Pancreas (tissue), 10 donors: Measurements from ENCODE around the gene ARHGAP33. TPM values are rescaled to one million over a fixed set of nuclear protein-coding genes. Genes with fewer than 3 reads are reported as not detected.

ENCODE experiments used
- ATAC-seq, 4 donors: fragments of 200-7000 bp; cut with Tn5 transposase; one replicate each; pipeline versions ENCODE4 v1.8.0 to v1.9.1; 2020; ENCODE audit warnings: mild to moderate bottlenecking in 4 of 4, moderate library complexity in 4 of 4
- DNase-seq, 6 donors: peaks; one replicate each; pipeline ENCODE4 v3.0.0-alpha.2; 2020
- FAIRE-seq: peaks from 2 replicates; lab custom pipeline; 2012; peaks lifted over from hg19 to GRCh38; lab: Jason Lieb, UNC
- H3K27ac ChIP-seq, 4 donors: fragments of 200-600 bp; sonication (generic); 1 replicate in 3 of 4; 2 replicates in 1 of 4; pipeline versions ENCODE4 v1.5.0 to v1.8.0; 2020
- H3K27me3 ChIP-seq, 4 donors: fragments of 200-600 bp; one replicate each; pipeline ENCODE4 v1.8.0; 2021
- H3K36me3 ChIP-seq, 3 donors: fragments of 200-600 bp; sonication (generic) in 1 of 3; one replicate each; pipeline versions ENCODE4 v1.5.0 to v1.8.0; 2020 to 2021
- H3K4me1 ChIP-seq, 3 donors: fragments of 200-600 bp; one replicate each; pipeline ENCODE4 v1.8.0; 2021
- H3K4me3 ChIP-seq, 4 donors: fragments of 200-600 bp; sonication (generic) in 2 of 4; one replicate each; pipeline versions ENCODE4 v1.5.0 to v1.8.0; 2020 to 2021
- H3K9me3 ChIP-seq, 4 donors: fragments of 200-600 bp; one replicate each; pipeline ENCODE4 v1.8.0; 2021
- CTCF ChIP-seq, 4 donors: fragments of 200-600 bp; sonication (generic) in 3 of 4; IDR thresholded peaks; one replicate each; pipeline versions ENCODE4 v1.5.0 to v1.8.0; 2021; ENCODE audit warnings: antibody characterized with exemption in 4 of 4
- WGBS, 2 donors: extraction: QIAGEN DNeasy Blood & Tissue Kit; methylation state at CpG; one replicate each; pipeline ENCODE4 v1.1.7; 2013; 5-methylcytosine and 5-hydroxymethylcytosine counted together
- intact Hi-C, 3 donors: fragments of 100-400 bp; cut with DNase I; formaldehyde crosslinking; loops; one replicate each; pipeline versions ENCODE4 v1.11.1 to v1.14.2; 2022
- polyA plus RNA-seq, 2 donors: library from polyadenylated mRNA; stranded (reverse); fragments of 200-250 nt; gene quantifications; one replicate each; pipeline ENCODE4 v1.2.3, GENCODE V29; 2013
- total RNA-seq, 6 donors: library from RNA; stranded (reverse); fragmentation: NEBNext Ultra II Directional in 4 of 6; extraction: Animal tissue kit (Norgen Biotek cat#: 25700) in 4 of 6; gene quantifications; one replicate each; pipeline versions ENCODE4 v1.2.1 to v1.2.4, GENCODE V29; 2021 to 2023
- donor health status: healthy with polysubstance abuse.
- donor health status: DM: no; HTN: no; CAD: no; lungs with moderate emphysema.
- donor health status: DM: no; HTN: no; CAD: no.
- donor health status: control.
- donor health status: control.
- donor health status: Bipolar disorder and iron deficiency.
- donor health status: DM: yes; HTN: yes; CAD: no.
- donor health status: DM: no; HTN: no; CAD: no.
- donor health status: DM: no; HTN: no; CAD: no.
- donor health status: DM: yes; HTN: yes; CAD: no.

Gene ARHGAP33
- total RNA-seq: 10 to 100 TPM in 2 of 6 donors, 1 to 10 TPM in 4; 2.7 to 13.9 (median 8.0) TPM
- 10 to 100 TPM; 23.8 to 39.6 TPM for polyA plus RNA-seq

GRCh38 chr19:35775298-35776101, at the start of gene ARHGAP33:
TSS of gene ARHGAP33 (plus strand) at chr19:35775564. CDS start at chr19:35775659, 95 bp downstream.
- Histone ChIP-seq H3K27ac (no peak within 1 kb of the TSS), H3K4me1 (no peaks in the 10 kb centered on the region), H3K4me3 (peak within 1 kb of the TSS; percentile 70 to 95 (median 76)), H3K27me3 (no peaks in the 10 kb centered on the region), H3K36me3 (no peaks in the 10 kb centered on the region), H3K9me3 (no peaks in the 10 kb centered on the region)
- WGBS, 2 donors: 0 to 1% methylated on average over 29 to 82 of the region's 82 CpGs
- peak; percentile 20 for FAIRE-seq
- no peak for TF ChIP-seq CTCF (IDR thresholded peaks at IDR 0.05)
- intact Hi-C loops: no loop called here
- ATAC-seq: peak; percentile 99 to 100 (median 99)
- DNase-seq: peak; percentile 99 to 100 (median 100)

GRCh38 chr19:35727053-35727955, 48.1 kb upstream of the ARHGAP33 start:
- Histone ChIP-seq H3K27ac (no peak overlapping the region), H3K4me3 (no peak overlapping the region), H3K9me3 (no peaks in the 10 kb centered on the region), H3K27me3 (no peaks in the 10 kb centered on the region), H3K4me1 (no peaks in the 10 kb centered on the region), H3K36me3 (peaks cover 16 to 97% (median 81%) of the 10 kb centered on the region in 3 donors)
- 93 to 96% methylated on average over 25 of the region's 25 CpGs for WGBS, 2 donors
- FAIRE-seq (no peak), ATAC-seq (no peak), DNase-seq (peak in 1 of 6 donors; percentile 56)
- intact Hi-C loops: loop anchor here in 1 of 3 donors (10.0 kb wide), 1 partner anchor 183 kb away; the partner anchor contains the start of gene TMEM147
- TF ChIP-seq CTCF (IDR thresholded peaks at IDR 0.05): no peak

GRCh38 chr19:35727956-35728706, 47.2 kb upstream of the ARHGAP33 start:
- Histone ChIP-seq H3K36me3 (peaks cover 13 to 95% (median 77%) of the 10 kb centered on the region in 3 donors), H3K27ac (no peak overlapping the region), H3K9me3 (no peaks in the 10 kb centered on the region), H3K4me1 (no peaks in the 10 kb centered on the region), H3K4me3 (no peak overlapping the region), H3K27me3 (no peaks in the 10 kb centered on the region)
- 93 to 94% methylated on average over 19 of the region's 19 CpGs for WGBS, 2 donors
- DNase-seq (peak in 1 of 6 donors; percentile 41), ATAC-seq (no peak), FAIRE-seq (no peak)
- no peak for TF ChIP-seq CTCF (IDR thresholded peaks at IDR 0.05)
- intact Hi-C loops: loop anchor here in 1 of 3 donors (10.0 kb wide), 1 partner anchor 183 kb away; the partner anchor contains the start of gene TMEM147

GRCh38 chr19:35729021-35729420, 46.3 kb upstream of the ARHGAP33 start:
- WGBS, 2 donors: 88 to 90% methylated on average over 18 of the region's 18 CpGs
- Histone ChIP-seq H3K27me3 (no peaks in the 10 kb centered on the region), H3K4me1 (no peaks in the 10 kb centered on the region), H3K4me3 (no peak overlapping the region), H3K36me3 (peaks cover 11 to 86% (median 71%) of the 10 kb centered on the region in 3 donors), H3K27ac (no peak overlapping the region), H3K9me3 (no peaks in the 10 kb centered on the region)
- FAIRE-seq (no peak), ATAC-seq (no peak), DNase-seq (peak in 1 of 6 donors; percentile 28)
- TF ChIP-seq CTCF (IDR thresholded peaks at IDR 0.05): no peak
- intact Hi-C loops: loop anchor here in 1 of 3 donors (10.0 kb wide), 1 partner anchor 184 kb away; the partner anchor contains the start of gene TMEM147
